MCF 10A (cell line): ENCODE results near the gene STUB1. TPM values are rescaled to one million over a fixed set of nuclear protein-coding genes. Genes with fewer than 3 reads are reported as not detected.
A peak's percentile ranks its signal among the peaks of the same experiment; 100 is the strongest.

Experiments used
- BruUV-seq: library from RNA; stranded (reverse); fragments of 400-500 nt; replicated peaks from 2 replicates; lab custom pipeline; 2021; lab: Mats Ljungman, UMichigan
- CTCF ChIA-PET: fragments of 300-600 bp; sonication (Branson Sonifier 250); formaldehyde crosslinking; extraction: SDS; loops from one replicate; lab custom pipeline; 2021; ENCODE audit warnings: antibody characterized with exemption, inconsistent platforms; lab: Yijun Ruan, JAX
- POLR2A ChIA-PET: fragments of 300-600, 350-650 bp; sonication (Branson Sonifier 250); formaldehyde crosslinking; extraction: SDS; loops from one replicate; lab custom pipeline; 2020; ENCODE audit warnings: antibody characterized with exemption, inconsistent platforms; lab: Yijun Ruan, JAX
- DNase-seq: peaks from one replicate; pipeline ENCODE4 v3.0.0-alpha.2; 2018; ENCODE audit not compliant: unreplicated experiment
- H3K27ac Mint-ChIP-seq: one replicate; pipeline ENCODE4 v1.8.0; 2022; ENCODE audit warnings: mild to moderate bottlenecking, low read depth, mixed read lengths; ENCODE audit not compliant: unreplicated experiment
- H3K27me3 Mint-ChIP-seq: one replicate; pipeline ENCODE4 v1.8.0; 2022; ENCODE audit warnings: mixed read lengths; ENCODE audit not compliant: insufficient read depth, unreplicated experiment
- H3K36me3 Mint-ChIP-seq: one replicate; pipeline ENCODE4 v1.8.0; 2022; ENCODE audit warnings: mild to moderate bottlenecking, moderate library complexity, mixed read lengths; ENCODE audit not compliant: insufficient read depth, unreplicated experiment
- H3K4me1 Mint-ChIP-seq: one replicate; pipeline ENCODE4 v1.8.0; 2022; ENCODE audit warnings: mixed read lengths; ENCODE audit not compliant: insufficient read depth, unreplicated experiment
- H3K4me3 Mint-ChIP-seq: one replicate; pipeline ENCODE4 v1.8.0; 2022; ENCODE audit warnings: mild to moderate bottlenecking, moderate library complexity, mixed read lengths; ENCODE audit not compliant: unreplicated experiment
- H3K9me3 Mint-ChIP-seq: one replicate; pipeline ENCODE4 v1.8.0; 2022; ENCODE audit warnings: mixed read lengths; ENCODE audit not compliant: unreplicated experiment
- CTCF ChIP-seq: fragments of 200-600 bp; IDR thresholded peaks from one replicate; pipeline ENCODE4 v1.8.0; 2022; ENCODE audit warnings: antibody characterized with exemption, mild to moderate bottlenecking; ENCODE audit not compliant: unreplicated experiment
- intact Hi-C: fragments of 100-400 bp; cut with micrococcal nuclease; formaldehyde crosslinking; loops from 2 replicates; pipeline ENCODE4 v1.14.1; 2022
- total RNA-seq: library from RNA; stranded (reverse); gene quantifications from 2 replicates; pipeline ENCODE4 v1.2.3, GENCODE V29; 2022

STUB1 gene
- total RNA-seq, 1 experiment from 2014 or later, result 124 TPM

- BruUV-seq, result TSS peak; percentile 44
- no peak for DNase-seq
- POLR2A ChIA-PET, result interaction anchor here (0.7 to 1.3 kb wide), 5 partner anchors 9 to 47 kb away, joined by 3 to 4 read pairs (median 4); partner anchors contain the start of gene JMJD8
Observed at GRCh38 chr16:673399-673991, 6.7 kb upstream of the STUB1 start.

GRCh38 chr16:674214-674881 is 5.9 kb upstream of the STUB1 start:
- Mint-ChIP-seq H3K9me3 (no peaks in the 10 kb centered on the region), H3K4me3 (no peak overlapping the region), H3K36me3 (peaks cover 54% of the 10 kb centered on the region), H3K27ac (peak overlapping the region; percentile 27), H3K4me1 (no peaks in the 10 kb centered on the region), H3K27me3 (no peaks in the 10 kb centered on the region)
- CTCF ChIA-PET, result no interaction called here
- no peak for DNase-seq
- no TSS peak for BruUV-seq
- POLR2A ChIA-PET, result interaction anchor here (1.2 to 1.5 kb wide), 2 partner anchors 8 to 10 kb away, joined by 4 to 7 read pairs; partner anchors contain the start of gene JMJD8
- no peak for TF ChIP-seq CTCF
- intact Hi-C loops, result no loop called here

More at GRCh38 chr16:673399-673991, 6.7 kb upstream of the STUB1 start:
- H3K27ac Mint-ChIP-seq, result peak overlapping the region; percentile 27
- no peak overlapping the region for H3K4me3 Mint-ChIP-seq
- no peaks in the 10 kb centered on the region for H3K9me3 Mint-ChIP-seq
- no peak for TF ChIP-seq CTCF
- intact Hi-C loops, result no loop called here
- peaks cover 50% of the 10 kb centered on the region for H3K36me3 Mint-ChIP-seq
- no peaks in the 10 kb centered on the region for H3K4me1 Mint-ChIP-seq
- H3K27me3 Mint-ChIP-seq, result no peaks in the 10 kb centered on the region
- CTCF ChIA-PET, result no interaction called here

- ChIA-PET POLR2A (interaction anchor here (0.6 to 2.0 kb wide), 9 partner anchors 9 to 85 kb away, joined by 3 to 17 read pairs (median 3); partner anchors contain the start of genes JMJD8, RAB40C, WDR24 and WDR90), CTCF (no interaction called here)
- H3K36me3 Mint-ChIP-seq, result peaks cover 47% of the 10 kb centered on the region
- DNase-seq, result no peak
- no peaks in the 10 kb centered on the region for H3K9me3 Mint-ChIP-seq
- no peak within 1 kb of the TSS for H3K4me3 Mint-ChIP-seq
- BruUV-seq, result no TSS peak
- H3K27me3 Mint-ChIP-seq, result no peaks in the 10 kb centered on the region
- H3K27ac Mint-ChIP-seq, result no peak within 1 kb of the TSS
- no peak for TF ChIP-seq CTCF
- intact Hi-C loops, result no loop called here
- no peaks in the 10 kb centered on the region for H3K4me1 Mint-ChIP-seq
Observed at GRCh38 chr16:674968-675883, 5.0 kb upstream of the STUB1 start, which contains the start of gene RHBDL1. TSS of gene RHBDL1 (plus strand) at chr16:675671. CDS start at chr16:675791, 120 bp downstream.
